GM20000 (cell line): ENCODE data around the gene PRKAG3.

ENCODE experiments used
- DNase-seq: peaks from one replicate; pipeline ENCODE4 v3.0.0; 2012; ENCODE audit warnings: low spot score
- CTCF ChIP-seq: IDR thresholded peaks from 2 replicates; pipeline ENCODE4 v1.5.1; 2012; ENCODE audit warnings: mild to moderate bottlenecking, control low read depth; ENCODE audit errors: extremely low read depth, missing control alignments

The PRKAG3 gene

DNA sequence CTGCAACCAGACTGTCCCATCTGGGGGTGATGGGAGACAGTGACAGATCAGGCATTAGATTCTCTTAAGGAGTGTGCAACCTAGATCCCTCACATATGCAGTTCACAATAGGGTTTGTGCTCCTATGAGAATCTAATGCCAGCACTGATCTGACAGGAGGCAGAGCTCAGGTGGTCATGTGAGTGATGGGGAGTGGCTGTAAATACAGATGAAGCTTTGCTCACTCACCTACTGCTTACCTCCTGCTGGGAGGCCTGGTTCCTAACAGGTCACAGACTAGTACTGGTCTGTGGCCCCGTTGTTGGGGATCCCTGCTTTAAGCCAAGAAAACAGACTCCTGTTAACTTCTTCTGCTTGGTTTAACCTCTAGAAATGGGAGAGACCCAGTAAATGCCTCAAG is 46.5 kb downstream of the PRKAG3 start:
- DNase-seq, result no peak
- TF ChIP-seq CTCF, result no peak

DNA sequence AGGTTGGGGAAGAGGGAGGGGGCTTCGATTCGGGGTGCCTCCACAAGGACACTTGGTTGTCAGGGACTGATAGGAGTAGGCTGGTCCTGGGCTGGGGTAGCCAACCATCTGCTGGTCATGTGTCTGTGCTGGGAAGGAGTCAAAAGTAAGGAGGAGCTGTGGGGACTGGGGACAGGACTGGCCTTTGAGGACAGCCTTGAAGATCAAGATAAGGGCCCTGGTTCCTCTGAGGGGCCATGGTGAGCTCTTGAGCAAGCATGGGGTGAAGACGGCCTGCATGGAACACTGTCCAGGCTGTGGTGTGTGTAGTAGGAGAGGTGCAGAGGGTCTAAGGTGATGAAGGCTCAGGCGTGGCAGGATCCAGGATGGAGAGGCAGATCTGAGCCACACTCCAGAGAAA is 47.9 kb downstream of the PRKAG3 start:
- TF ChIP-seq CTCF, result no peak
- DNase-seq, result no peak

- no peak for DNase-seq
- no peak for TF ChIP-seq CTCF
These were observed 49.1 kb downstream of the PRKAG3 start for GRCh38 chr2:218782528-218782844.

GRCh38 chr2:218781691-218782527 is 49.7 kb downstream of the PRKAG3 start, which contains the start of gene CYP27A1:
Gene CYP27A1 (plus strand): TSS chr2:218782147. CDS start chr2:218782183, 36 bp downstream.
- peak; percentile 34 for DNase-seq
- TF ChIP-seq CTCF, result no peak

DNA sequence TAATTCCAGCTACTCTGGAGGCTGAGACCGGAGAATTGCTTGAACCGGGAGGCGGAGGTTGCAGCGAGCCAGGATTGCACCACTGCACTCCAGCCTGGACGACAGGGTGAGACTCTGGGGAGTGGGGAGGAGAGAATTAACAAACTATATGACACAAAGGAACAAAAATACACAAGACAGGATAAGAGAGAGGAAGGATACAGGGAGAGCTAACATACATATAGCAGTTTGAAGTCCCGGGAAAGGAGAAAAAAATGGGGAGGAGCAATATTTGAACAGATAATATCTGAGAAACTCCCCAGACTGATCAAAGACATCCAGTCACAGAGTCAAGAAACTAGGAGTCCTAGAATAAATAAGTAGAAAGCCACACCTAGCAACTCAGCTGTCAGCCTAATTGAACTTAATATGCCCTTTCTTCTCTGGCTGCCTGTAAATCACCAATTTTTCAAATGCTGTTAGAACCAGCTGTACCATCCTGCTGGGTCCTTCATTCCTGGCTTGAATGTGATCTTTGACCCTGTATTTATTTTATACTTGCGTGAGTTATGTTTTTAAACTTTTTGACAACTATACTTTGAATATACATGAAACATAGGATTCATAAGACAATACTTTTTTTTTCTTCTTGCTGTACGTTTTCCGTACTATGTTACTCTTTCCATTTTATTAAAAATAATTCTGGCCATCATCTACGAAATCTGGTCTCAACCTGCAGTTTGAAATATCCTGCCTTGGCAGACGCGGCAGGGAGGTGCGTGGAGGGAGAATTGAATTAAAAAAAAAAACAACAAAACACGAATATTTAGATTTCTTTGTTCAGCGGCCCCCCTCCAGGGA is 50.5 kb downstream of the PRKAG3 start:
- no peak for TF ChIP-seq CTCF
- no peak for DNase-seq

DNA sequence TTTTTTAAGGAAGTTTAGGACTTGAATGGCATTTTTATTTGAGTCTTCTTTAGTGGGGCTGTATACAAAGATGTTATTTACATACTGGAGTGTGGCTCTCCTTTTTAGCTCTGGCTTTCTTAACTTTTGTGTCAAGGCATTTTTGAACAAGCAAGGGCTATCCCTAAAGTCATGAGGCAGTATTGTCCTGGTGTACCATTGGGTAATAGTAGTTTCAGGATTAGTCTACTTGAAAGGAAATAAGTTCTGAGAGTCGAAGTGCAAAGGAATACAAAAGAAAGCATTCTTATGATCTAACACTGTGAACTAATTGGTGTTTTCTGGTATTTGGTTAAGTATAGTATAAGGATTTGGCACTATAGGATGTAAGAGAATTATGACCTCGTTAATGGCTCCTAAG is 51.6 kb downstream of the PRKAG3 start:
- DNase-seq, result no peak
- no peak for TF ChIP-seq CTCF

DNA sequence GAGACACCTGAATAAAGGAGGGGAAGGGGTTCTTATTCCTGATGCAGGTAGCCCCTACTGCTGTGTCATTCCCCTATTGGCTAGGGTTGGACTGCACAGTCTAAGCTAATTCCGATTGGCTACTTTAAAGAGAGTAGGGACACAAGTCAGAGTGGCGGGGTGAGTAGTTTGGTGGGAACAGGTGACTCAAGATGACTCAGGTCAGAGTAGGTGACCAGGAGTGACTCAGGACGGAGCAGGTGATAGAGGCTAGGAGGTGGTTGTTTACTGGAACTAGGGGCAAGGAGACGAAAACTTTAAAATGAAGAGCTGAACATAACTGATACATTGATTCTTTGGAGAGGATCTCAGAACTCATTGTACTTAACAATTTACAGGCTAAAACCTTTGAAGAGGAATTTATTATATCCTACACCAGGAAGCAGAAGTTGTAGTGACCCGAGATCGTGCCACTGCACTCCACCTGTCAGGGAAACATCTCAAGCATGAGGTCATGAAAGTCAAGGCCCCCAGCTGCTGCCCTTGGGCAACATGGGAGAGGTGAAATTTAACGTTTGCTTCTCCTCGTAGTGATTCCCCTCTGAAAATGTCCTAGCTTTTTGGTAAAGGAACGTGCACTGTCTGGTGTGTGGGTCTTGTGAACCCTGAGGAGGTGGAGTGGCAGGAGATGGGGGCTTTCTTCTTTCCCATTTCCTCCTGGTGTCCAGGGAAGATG is 54.2 kb downstream of the PRKAG3 start:
- no peak for DNase-seq
- no peak for TF ChIP-seq CTCF
